GM21381 (cell line): Measurements from ENCODE around the gene CCRL2.

Experiments
- ATAC-seq: cut with Tn5 transposase; IDR thresholded peaks from one replicate; pipeline ENCODE4 v1.9.1; 2021; ENCODE audit warnings: mild to moderate bottlenecking, moderate library complexity; ENCODE audit not compliant: unreplicated experiment

The CCRL2 gene

GRCh38 chr3:46455231-46456115, 48.4 kb downstream of the CCRL2 start:
- ATAC-seq, result no peak

- no peak for ATAC-seq
Measured at GRCh38 chr3:46456118-46456517, 49.1 kb downstream of the CCRL2 start.
